ENCODE data around the gene CCDC88A.
"Not testable (repeated sequence)": the region's sequence is repeated elsewhere in the genome, so short reads cannot be mapped to it uniquely, and the experiment has no call there.

The CCDC88A gene, protein sequence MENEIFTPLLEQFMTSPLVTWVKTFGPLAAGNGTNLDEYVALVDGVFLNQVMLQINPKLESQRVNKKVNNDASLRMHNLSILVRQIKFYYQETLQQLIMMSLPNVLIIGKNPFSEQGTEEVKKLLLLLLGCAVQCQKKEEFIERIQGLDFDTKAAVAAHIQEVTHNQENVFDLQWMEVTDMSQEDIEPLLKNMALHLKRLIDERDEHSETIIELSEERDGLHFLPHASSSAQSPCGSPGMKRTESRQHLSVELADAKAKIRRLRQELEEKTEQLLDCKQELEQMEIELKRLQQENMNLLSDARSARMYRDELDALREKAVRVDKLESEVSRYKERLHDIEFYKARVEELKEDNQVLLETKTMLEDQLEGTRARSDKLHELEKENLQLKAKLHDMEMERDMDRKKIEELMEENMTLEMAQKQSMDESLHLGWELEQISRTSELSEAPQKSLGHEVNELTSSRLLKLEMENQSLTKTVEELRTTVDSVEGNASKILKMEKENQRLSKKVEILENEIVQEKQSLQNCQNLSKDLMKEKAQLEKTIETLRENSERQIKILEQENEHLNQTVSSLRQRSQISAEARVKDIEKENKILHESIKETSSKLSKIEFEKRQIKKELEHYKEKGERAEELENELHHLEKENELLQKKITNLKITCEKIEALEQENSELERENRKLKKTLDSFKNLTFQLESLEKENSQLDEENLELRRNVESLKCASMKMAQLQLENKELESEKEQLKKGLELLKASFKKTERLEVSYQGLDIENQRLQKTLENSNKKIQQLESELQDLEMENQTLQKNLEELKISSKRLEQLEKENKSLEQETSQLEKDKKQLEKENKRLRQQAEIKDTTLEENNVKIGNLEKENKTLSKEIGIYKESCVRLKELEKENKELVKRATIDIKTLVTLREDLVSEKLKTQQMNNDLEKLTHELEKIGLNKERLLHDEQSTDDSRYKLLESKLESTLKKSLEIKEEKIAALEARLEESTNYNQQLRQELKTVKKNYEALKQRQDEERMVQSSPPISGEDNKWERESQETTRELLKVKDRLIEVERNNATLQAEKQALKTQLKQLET (N-terminal part only)

DNA sequence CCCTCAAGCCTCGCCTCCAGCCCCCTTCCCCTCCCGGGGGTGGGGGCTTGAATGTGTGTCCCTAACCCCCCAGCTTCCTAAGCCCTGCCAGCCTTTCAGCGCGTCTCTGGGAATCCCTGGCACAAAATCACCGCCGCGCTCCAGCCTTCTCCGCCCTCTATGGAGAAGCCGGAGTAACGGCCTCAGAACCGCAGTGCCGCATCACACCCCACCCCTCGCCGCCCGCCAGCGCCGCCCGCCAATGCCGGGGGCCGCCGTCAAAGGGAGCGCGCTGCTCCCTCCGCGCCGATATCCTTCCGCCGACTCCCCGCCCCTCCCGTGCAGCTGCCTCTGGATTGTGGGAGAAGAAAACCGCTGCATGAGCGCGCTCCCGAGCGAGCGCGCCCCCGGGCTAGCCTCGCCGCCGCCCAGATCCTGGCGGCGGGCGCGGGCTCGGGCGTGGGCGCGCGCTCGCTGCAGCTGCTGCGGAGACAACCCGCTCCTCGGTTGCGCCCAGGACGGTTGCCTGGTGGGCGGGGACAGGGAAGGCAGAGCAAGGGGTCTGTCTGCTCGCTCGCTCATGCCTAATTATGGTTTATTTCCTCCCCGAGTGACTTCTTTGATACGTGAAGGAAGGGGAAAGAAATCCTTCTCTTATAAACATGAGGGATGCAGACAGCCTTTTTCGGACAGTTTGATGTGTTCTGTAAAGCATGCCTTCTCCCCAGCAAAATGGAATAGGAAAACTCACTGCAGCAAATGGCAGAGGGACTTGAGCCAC lies at the start of gene CCDC88A:
Gene CCDC88A, minus strand, starts transcription at position 178 of the 760 bp plus-strand sequence. CDS start 777 bp downstream, outside the sequence.
- DNase-seq (ENCODE audit: low read depth, low spot score) = peak; percentile 92

DNA sequence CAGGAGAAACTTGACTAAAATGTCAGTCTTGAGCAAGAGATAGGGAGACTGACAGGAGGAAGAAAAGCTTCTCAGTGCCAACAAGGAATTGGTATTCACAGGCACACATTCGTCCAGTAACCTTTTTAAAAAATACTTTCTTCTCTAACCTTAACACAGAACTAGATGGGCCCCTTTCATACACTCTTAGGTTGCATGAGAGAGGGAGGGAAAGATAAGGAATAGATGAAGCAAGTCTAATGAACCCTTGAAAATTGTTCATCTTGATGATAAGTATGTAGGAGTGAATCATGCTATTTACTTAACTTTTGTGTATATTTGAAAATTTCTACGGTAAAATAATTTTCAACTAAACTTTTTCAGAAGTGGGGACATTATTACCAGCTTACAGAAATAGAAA lies 42.0 kb upstream of the CCDC88A start:
- DNase-seq (ENCODE audit: low read depth, low spot score) = no peak

DNA sequence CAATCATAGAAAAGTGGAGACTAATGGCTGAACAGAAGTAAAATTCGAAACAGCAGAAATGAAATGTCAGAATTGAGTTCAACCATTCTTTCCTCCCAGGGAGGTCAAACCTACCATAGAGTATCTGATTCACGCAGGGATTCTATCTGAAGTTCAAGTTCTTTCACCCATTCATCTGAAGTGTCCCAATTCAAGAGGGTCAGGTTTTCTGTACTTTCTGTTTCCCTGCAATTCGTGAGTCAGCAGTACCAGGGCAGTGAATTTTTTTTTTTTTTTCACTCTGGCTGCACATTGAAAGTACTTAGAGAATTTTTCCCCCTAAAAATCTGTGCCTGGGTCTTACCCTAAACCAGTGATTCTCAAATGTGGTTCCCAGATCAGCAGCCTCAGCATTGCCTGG lies 40.9 kb upstream of the CCDC88A start:
- DNase-seq (ENCODE audit: low read depth, low spot score) = no peak

DNA sequence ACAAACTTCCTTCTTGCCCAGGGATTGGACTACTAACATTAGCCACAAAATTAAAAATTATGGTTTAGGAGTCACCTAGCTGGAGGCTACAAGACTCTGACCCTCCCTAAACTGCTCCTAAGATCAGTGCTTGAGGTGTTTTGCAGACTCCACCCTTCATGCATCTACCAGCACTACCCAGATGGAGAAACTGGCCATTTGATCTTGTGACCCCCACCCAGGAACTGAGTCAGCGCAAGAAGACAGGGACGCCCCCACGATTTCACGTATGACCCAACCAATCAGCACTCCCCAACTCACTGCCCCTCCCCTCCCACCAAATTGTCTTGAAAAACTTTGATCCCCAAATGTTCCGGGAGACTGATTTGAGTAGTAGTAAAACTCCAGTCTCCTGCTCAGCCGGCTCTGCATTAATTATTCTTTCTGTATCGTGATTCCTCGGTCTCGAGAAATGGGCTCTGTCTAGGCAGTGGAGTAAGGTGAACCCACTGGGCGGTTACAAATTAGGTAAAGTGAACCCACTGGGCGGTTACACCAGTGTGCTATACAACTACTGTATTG lies 40.1 kb upstream of the CCDC88A start:
- DNase-seq (ENCODE audit: low read depth, low spot score) = no peak

DNA sequence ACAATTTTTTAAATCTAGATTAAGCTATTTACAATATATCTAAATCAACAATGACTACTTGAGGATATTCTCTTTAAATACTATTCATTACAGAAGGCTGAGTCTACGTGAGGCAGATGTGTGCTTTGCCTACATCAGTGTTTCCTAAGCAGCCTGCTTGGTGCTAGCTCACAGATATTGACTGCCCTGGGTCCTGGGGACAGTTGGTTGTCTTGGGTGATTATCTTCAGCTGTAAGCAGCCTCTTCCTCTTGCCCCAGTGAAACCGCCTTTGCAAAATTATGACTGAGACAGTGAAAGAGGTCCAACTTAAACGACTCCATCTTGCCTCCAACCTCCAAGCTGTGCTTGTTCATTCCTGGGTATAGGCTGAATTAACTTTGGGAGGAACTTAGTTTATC lies 39.6 kb upstream of the CCDC88A start:
- no peak for DNase-seq (ENCODE audit: low read depth, low spot score)

DNA sequence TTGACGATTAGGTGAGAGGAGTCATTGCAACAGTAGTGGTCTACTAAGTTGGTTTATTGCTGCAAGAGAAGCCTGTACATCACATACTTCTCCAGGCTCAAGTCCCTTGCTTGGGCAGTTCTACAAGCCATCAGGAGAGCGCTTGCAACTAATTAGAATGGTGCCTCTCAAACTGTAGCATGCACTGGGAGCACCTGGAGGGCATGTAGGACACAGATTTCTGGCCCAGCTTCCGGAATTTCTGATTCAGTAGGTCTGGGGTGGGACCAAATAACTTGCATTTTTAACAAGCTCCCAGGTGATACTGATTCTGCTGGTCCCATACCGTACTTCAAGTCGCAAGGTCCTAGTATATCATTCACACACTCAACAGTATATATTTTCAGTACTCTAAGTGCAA lies 34.5 kb upstream of the CCDC88A start:
- DNase-seq (ENCODE audit: low read depth, low spot score) = no peak

DNA sequence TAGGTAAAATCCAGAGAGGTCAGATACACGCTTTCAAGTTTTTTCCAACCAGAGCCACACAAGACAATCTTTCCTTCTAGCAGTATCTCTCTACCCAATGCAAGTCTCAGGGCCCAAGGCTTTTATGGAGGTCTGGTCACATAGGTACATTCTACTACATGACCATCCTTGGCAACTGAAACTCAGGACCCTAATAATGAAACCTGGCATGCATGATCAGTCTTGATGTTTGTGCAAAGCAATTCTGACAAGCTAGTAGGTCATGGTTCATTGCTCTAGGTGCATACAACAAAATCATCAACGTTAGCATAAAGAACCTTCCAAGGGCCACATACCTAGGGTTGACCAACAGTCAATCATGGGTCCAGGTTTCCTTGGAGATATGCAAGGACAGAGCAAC lies 33.2 kb upstream of the CCDC88A start:
- DNase-seq (ENCODE audit: low read depth, low spot score) = no peak

DNA sequence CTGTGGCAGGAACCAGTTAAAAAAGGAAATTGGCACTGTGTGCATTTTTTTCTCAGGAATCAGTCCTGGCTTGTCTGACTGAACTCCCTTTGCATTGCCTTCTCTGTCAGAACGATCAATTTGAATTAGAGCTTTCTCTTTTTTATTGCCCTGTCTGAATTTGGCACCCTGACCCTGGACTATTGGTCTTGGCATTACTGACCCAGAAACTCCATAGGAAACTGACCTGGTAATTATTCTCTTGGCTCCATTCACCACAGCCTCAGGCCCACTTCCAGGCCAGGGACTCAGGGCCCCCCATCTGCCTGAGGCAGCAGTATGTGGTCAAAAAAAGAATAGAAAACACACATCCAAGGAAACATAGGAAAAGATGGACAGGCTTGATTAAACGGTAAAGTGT lies 32.0 kb upstream of the CCDC88A start:
- DNase-seq (ENCODE audit: low read depth, low spot score) = no peak

DNA sequence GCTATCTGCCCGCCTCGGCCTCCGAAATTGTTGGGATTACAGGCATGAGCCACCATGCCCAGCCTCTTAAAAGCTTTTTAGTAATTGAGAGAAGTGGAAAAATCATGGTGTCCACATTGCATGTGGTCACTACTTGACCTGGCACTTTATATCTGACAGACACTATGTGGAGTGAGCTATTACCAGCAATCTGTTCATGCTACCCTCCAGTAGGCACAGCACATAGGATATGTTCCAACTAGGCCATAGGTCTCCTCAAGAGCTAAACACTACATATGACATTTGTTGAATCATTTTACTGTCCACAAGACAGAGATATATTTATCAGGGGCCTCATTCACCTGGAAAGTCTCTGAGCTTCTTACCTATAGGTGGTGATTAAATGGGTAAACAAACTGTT lies 30.4 kb upstream of the CCDC88A start:
- DNase-seq (ENCODE audit: low read depth, low spot score) = not testable (repeated sequence)

DNA sequence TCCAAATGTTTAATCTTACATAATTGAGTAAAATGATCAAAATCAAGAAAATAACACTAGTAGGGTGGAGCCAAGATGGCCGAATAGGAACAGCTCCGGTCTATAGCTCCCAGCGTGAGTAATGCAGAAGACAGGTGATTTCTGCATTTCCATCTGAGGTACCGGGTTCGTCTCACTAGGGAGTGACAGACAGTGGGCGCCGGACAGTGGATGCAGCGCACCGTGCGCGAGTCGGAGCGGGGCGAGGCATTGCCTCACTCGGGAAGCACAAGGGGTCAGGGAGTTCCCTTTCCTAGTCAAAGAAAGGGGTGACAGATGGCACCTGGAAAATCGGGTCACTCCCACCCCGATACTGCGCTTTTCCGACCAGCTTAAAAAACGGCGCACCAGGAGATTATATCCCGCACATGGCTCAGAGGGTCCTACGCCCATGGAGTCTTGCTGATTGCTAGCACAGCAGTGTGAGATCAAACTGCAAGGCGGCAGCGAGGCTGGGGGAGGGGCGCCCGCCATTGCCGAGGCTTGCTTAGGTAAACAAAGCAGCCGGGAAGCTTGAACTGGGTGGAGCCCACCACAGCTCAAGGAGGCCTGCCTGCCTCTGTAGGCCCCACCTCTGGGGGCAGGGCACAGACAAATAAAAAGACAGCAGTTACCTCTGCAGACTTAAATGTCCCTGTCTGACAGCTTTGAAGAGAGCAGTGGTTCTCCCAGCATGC lies 22.5 kb upstream of the CCDC88A start:
- not testable (repeated sequence) for DNase-seq (ENCODE audit: low read depth, low spot score)

DNA sequence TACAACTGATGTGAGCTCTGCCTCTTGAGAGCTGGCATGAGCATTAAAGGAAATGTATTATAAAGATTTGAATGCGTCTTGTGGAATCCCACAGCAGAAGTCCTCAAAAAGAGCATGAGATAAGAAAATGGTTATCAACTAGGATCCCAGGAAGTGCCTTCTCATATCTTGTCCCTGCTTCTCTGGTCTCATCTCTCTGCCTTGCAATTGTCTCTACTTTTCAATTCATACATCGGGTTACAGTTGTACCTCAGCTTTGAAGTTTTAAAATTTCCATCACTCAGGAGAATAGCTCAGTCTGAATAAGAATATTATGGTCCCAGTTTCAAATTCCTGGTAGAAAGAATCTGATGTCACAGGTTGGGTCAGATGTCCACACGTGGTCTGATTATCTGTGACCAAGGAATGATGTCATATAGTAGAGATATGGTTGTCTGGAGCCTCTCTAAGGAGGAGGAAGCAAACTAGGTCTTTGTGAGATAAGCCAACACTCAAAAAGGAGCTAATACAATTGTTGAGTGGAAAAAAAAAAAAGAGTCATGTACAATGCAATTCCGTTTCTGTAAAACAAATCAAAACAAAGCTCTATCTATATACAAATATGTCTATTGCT lies 21.7 kb upstream of the CCDC88A start:
- DNase-seq (ENCODE audit: low read depth, low spot score) = no peak

DNA sequence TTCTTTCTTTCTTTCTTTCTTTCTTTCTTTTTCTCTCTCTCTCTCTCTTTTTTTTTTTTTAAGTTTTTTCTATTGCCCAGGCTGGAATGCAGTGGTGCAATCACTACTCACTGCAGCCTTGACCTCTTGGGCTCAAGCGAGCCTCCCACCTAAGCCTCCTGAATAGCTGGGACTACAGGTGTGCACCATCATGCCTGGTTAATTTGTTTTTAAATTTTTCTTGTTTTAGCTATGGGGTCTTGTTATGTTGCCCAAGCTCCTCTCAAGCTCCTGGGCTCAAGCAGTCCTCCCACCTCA lies 19.4 kb upstream of the CCDC88A start:
- DNase-seq (ENCODE audit: low read depth, low spot score) = no peak

DNA sequence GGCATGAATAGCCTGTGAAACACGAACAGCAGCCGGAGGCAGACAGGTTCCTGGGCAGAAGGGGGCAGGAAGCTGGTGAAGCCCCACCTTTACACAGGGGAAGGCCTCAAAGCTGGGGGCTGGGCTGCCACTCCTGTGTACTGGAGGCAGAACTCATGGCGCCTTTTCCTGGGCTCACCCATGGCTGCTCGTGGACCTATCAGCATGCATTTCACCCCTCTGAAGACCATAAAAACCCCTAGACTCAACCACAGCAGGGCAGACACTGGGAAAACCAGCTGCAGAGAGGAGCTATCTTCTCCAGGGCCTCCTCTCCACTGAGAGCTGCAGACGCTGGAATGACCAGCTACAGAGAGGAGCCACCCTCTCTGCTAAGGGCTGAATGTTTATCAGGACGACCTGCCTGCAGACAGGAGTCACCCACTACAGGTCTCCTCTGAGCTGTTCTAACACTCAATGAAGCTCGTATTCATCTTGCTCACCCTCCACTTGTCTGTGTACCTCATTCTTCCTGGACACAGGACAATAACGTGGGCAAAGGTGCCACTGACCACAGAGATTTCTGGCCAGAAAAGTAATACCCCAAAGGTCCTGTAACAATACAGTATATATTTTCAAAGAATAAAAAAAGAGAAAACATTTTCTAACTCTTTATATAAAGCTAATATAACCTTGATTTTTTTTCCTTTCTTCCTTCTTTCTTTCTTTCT lies 18.9 kb upstream of the CCDC88A start:
- no peak for DNase-seq (ENCODE audit: low read depth, low spot score)

DNA sequence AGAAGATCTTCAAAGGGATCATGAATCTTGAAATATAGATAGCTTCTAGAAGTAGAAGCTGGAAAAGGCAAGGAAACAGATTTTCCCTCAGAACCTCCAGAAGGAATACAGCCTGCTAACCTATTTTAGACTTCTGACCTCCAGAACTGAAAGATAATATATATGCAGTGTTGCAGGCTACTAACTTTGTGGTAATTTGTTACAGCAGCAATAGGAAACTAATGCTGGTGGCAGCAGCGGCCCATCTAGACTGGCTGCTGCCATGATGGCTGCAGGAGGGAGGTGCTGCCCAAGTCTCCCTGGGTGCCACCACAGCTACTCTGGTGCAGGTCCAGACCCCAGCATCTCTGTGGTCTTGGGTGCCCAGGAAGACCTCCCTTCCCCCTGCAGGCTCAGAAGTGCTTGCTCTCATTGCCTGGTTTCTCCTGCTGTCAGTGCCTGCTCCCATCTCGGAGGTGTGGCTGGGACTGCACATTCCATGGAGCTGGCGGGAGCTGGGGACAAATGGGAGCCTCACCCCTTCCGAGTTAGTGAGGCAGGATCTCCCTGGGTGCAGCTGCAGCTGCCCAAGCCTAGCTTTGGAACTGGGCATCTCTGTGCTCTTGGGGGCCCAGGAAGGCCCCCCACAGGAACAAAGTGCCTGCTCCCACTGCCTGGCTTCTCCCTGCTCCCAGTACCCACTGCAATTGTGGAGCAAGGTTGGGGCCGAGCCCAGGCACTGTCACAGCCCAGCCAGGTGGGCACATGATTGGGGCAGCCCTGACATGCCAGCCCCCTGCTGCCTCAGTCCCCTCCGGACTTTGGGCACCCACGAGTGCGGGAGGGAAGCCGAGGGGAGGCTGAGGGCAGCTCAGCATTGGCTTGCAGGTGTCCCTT lies 18.1 kb upstream of the CCDC88A start:
- no peak for DNase-seq (ENCODE audit: low read depth, low spot score)

DNA sequence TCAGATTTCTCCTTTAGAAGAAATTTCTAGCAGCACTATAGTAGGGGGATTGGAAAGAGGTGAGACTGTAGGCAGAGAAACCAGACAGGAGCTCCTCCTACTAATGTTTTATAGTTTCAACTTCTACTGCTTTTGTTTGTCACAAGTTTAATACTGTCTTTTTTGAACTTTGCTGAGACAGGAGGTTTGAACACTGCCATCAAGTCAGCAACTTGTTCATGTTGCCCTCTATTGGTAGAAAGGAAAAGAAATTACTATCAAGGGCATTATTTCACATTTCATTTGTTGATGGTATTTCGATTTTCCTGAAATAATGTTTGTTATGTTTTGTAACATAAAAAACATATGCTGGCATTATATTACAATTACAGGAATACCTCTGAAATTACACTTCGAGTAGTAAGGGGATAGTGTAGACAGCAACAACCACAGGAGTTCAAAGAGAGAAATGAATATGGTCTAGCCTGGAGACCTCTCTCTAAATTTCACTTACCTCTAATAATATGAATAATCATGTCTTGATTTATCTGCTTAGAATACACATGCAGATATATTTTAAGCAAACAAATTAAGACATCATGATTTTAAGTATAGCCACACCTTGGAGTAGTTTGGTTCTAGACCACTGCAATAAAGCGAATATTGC lies 12.4 kb upstream of the CCDC88A start:
- no peak for DNase-seq (ENCODE audit: low read depth, low spot score)

DNA sequence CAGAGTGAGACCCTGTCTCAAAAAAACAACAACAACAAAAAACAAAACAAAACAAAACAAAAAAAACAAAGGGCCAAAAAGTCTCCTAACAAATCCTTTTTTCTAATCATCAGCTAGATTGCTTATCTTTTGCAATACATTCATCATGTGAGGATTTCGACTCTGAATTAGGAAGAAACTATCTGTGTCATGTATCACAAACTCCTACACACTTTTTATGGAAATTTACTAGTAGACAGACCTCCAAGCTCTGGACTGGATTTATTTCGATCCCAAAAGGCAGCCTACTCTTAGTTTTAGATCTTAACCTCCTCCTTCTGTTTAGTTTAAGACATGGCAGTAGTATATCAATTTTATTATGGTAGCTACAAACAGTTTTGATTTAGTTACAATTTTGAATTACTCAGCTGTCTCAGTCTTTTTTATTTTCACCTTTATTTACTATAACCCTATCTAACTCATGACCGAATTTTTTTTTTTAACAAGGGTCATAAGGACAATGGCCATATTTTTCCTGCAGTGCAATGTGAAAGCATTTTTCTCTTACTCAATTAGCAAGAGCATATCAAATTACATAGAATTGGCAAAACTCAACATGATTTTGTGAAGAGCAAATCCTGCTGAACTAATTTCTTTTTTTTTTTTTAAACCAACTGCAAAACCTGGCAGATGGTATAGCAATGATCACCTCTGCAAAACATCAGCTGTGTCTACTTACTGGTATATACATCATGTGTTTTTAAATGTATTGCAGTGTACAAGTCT lies 10.7 kb upstream of the CCDC88A start:
- DNase-seq (ENCODE audit: low read depth, low spot score) = no peak

DNA sequence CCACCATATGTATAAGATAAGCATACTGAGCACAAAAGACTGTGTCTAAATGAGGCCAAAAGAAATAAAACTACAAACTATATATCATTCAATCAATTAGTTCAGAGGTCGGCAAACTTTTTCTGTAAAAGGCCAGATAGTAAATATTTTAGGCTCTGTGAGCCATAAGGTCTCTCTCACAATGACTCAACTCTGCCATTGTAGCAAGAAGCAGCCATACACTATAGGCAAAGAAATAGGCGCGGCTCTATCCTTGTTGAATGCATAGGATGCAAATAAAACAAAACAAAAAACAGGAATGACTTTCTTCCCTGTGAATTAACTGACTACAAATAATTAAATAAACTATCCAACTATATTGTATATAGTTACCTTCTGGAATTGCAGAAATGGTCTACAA lies 8.6 kb upstream of the CCDC88A start:
- no peak for DNase-seq (ENCODE audit: low read depth, low spot score)

DNA sequence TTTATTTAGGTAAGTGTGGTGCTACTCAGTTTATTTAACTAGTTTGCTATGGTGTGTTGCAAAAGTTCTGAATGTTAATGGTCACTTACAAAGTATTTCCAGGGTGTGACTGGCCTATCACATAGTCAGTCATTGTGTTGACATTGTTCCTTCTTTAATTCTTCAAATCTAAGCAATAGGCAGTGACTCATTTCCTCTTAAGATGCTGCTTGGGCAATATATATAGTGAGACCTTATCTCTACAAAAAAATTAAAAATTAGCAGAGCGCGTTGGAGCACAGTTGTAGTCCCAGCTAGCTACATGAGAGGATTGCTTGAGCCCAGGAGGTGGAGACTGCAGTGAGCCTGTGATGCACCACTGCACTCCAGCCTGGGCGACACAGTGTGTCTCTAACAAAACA lies 5.8 kb upstream of the CCDC88A start:
- DNase-seq (ENCODE audit: low read depth, low spot score) = no peak
